GM19463 (cell line): ENCODE data around the gene UXS1.
A peak's percentile ranks its signal among the peaks of the same experiment; 100 is the strongest.

ENCODE experiments used
- ATAC-seq: cut with Tn5 transposase; IDR thresholded peaks from one replicate; pipeline ENCODE4 v1.9.1; 2021; ENCODE audit warnings: mild to moderate bottlenecking, moderate library complexity; ENCODE audit not compliant: unreplicated experiment

Gene UXS1

DNA sequence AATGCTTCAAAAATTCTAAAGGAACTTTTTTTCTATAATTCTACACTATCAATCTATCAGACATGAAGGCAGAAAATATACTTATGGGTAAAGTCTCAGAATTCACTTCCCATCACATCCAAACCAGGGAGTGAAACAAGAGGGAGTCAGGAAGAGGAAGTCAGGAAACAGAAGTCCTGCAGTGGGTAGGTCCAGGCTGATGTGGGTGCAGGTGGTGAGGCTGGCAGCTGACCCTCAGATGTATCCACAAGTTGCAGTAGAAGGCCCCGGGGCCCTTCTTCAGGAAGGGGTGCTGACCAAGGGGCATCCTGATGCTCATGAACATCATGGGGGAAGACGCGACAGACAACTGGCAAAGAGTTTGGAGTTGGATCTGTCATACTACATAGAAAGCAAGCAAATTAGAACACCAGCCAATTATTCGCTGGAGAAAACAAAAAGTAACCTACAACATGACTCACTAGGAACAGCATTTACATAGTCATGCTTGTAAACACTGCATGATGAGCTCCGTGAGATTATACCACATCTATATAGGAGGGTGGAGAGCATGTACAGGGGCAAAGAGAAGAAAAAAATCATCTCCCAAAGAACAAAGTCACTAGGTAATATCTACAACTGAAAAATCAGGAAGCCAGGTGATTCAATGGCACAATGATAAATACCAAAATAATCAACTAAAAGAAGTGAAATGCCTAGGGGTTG lies 4.2 kb downstream of the UXS1 start:
- no peak for ATAC-seq

DNA sequence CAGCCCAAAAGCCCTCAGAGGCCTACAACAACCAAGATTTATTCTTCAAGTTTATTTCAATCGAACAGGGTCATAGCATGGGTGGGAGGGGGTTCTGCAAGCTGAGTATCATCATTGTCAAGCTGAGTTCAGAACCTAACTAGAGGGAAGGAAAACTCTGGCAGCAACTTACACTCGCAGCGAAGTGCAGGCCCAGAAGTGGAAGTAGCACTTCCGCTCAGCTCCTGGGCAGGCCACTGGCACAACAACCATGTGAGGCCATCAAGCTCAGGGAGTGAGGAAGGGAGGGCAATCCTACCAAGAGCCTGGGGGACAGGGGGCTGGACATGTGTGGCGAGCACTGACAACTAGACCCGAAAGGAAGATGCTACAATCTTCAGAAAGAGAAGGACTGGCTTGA lies 4.8 kb downstream of the UXS1 start:
- ATAC-seq, result peak; percentile 14

- ATAC-seq, result no peak
Measured at GRCh38 chr2:106187273-106187891, 6.7 kb downstream of the UXS1 start.

- ATAC-seq, result no peak
Measured at GRCh38 chr2:106185475-106186184, 8.5 kb downstream of the UXS1 start.

GRCh38 chr2:106184857-106185256 lies 9.2 kb downstream of the UXS1 start:
- no peak for ATAC-seq

DNA sequence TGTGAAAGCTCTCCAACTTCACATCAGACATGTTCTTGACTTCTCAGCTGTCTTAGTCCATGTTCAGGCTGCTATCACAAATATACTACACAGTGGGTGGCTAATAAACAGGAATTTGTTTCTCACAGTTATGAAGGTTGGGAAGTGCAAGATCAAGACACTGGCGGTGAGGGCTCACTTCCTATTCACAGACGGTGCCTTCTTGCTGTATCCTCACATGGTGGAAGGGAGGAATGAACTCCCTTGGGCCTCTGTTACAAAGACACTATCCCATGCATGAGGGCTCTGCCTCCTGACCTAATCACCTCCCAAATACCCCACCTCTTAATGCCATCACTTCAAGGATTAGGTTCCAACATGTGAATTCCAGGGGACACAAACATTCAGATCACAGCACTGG lies 9.7 kb downstream of the UXS1 start:
- ATAC-seq, result no peak

DNA sequence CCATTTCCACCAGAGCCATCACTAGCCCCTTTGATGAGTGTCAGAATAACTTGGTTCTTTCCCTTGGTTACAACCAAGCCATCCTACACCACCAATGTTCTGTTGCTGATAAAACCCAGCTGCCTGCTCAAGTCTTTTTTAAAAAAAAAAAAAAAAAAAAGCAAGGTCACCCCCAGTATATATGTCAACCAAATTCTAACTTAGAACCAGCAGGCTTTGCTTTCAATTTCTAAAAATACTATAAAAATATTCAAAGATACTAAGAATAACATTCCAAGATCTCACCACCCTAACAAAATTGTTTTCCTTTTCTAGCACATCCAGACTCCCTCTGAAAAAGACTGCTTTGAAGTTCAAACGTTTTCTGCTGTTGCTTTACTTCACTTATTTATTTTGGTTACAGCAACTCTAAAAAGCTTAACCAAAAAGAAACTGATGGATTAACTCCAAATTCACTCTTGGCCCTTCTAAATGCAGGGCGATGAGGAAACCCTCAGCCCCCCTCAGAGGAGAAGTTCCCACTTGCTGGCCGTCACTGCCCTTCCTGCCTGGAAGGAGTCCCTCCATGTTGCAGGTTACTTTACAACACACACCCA lies 10.9 kb downstream of the UXS1 start:
- ATAC-seq, result no peak

GRCh38 chr2:106181064-106181463 lies 13.0 kb downstream of the UXS1 start:
- ATAC-seq, result no peak

GRCh38 chr2:106180602-106181001 lies 13.5 kb downstream of the UXS1 start:
- no peak for ATAC-seq

DNA sequence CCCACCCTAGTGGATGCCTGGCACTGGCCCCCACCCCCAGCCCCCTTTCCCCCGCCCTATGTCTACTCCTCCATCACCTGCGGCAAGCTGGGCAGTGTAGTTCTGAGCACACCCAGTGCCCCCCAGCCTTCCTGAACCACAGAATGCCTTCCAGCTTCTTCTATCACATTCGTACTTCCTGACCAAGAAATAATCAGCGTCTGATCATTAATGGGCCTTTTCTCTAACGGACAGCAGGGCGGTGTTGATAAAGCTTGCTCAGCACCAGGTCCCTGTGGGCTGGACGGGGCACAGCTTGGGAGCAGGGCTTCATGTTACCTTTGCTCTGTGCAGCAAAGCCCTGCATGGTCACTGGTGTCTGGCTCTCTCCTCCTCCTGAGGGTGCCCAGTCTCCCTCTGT lies 15.4 kb downstream of the UXS1 start:
- no peak for ATAC-seq

DNA sequence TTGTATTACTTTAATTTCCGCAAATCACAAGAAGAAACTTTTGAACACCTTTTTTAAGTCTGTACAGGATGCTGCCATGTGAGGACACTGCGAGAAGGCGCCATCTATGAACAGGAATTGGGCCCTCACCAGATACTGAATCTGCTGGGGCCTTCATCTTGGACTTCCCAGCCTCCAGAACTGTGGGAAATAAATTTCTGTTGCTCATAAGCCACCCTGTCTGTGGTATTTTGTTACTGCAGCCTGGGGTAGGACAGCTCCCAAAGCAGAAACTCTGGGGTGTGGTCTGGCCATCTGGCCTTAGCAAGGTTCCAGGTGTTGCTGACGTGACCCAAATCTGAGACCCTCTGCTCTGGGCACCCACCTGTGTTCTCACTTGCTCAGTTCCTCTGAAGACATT lies 16.5 kb downstream of the UXS1 start:
- ATAC-seq, result no peak

DNA sequence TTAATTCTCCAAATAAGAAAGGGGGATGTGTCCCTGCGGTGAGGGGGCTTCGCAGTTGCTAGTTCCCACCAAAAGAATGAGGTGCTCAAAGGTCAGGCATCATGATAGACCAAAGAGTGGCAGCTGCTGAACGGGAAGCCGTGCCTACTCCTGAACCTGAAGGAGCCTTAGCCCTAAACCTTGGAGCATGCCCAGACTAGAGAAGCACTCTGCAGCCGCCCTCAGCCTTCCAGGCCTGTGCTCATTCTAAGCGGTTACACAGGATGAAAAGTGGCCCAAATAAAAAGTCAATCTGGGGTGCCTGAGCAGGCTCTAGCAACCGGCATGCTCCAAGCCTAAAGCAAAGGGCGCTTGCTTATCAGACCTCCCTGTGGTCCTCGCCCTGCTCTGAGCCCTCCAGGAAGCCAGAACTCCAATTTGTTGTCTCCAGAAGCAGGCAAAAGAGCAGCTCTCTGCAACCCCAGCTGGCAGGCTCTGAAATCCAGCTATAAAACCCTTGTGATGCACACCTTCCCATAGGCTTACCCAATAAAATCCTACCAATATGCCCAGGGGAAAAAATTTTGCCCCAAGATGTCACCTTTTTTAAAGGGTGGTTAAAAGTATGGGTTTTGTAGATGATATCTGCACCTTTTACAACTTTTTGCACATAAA lies 17.5 kb downstream of the UXS1 start:
- no peak for ATAC-seq

DNA sequence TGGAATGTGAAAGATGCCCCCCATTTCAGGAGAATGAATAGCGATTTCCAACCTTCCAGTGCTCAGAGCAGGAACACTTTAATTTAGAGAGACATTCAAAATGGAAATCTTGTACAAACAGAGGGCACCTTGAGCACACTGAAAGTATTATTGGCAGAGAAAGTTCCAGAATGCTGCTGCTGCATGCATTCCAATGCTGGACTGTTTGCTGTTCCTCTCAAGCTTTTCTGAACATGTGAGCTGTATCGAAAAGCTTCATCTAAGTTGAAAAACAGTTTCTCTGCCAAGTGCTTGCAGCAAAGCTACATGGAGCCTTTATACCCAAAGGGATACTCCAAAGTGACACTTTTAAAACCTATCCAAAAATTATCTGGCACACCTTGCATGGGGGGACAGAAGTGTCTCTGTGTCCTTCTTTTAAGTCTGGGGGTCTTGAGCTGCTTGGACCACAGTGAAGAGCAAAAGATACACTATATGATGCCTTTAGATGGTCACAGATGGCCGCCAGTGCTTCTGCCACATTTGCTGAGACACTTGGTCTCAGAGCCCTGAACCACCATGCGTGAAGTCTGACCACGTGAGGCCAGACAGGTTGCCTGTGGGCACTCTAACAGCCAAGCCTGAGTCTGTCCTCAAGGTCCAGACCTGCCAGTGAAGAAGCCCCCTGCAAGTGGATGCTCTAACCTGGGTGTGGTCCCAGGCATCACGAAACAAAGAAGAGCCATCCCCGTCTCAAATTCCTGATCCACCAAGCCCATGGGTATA lies 18.8 kb downstream of the UXS1 start:
- no peak for ATAC-seq

DNA sequence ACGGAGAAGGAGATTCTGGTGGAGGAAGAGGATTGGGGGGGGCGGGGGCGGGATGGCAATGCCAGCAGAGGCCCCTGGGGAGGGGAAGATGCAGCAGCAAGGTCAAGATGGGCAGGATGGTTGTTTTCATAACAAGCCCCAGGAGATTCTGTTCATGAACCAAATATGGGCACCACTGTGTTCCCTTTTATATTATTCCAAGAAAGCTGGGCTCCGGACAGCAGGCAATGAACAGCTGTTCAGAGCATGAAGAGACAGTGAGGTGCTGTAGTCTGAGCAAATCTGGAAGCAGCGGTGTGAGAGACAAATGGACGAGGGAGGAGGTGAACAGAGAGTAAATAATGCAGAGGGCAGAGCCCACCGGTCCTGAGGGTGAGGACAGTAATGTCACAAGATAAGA lies 20.0 kb downstream of the UXS1 start:
- no peak for ATAC-seq

- no peak for ATAC-seq
Measured at GRCh38 chr2:106172649-106173048, 21.5 kb downstream of the UXS1 start.

DNA sequence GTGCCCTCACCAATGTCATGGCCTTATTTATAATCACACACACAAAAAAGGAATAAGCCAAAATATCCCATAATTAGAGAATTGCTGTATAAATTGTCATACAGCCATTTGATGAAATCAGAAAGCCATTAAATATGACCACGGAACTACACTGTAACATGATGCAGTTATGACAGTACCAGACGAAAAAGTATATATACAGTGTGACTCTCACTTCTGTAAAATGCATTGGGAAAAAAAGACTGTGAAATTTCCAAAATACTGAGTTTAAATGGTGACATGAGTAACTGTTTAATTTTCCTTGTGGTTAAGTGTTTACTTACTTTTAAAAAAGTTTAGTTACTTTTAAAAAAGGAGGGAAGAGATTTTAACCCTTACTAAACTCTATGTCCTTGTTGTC lies 25.4 kb downstream of the UXS1 start:
- ATAC-seq, result no peak

- no peak for ATAC-seq
Measured at GRCh38 chr2:106167067-106167466, 27.0 kb downstream of the UXS1 start.

- no peak for ATAC-seq
Measured at GRCh38 chr2:106165561-106165960, 28.5 kb downstream of the UXS1 start.

- ATAC-seq, result no peak
Measured at GRCh38 chr2:106165029-106165428, 29.1 kb downstream of the UXS1 start.

DNA sequence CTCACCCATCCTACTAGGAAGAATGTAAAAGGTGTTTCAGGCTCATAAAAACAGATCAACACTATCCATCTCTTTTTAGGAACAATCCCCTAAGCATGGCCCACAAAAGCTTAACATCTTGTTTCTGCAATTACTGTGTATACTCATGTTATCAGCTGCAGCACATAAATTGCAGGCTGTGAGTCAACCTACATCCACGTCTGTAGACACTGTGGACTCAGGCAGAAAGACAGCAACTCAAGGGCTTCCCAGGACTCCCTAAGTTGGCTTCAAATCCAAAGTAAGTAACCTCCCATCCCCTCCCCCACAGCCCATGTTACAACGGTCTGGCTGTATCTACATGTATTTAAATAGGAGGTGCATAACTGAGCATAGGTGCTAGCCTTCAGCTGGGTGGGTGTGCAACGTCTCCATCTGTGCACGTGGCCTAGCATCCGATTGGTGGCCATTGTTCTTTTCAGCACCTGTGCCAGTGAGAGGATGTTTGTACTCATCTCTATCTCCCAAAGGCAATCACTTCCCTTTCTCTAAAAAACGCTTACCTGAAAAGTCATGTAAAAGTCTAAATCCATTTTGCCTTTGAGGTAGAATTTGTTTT lies 30.1 kb downstream of the UXS1 start:
- no peak for ATAC-seq
